GM18498 (cell line): ENCODE measurements around the gene ARFRP1.

Experiments used
- ATAC-seq: cut with Tn5 transposase; IDR thresholded peaks from one replicate; pipeline ENCODE4 v1.9.1; 2021; ENCODE audit warnings: mild to moderate bottlenecking, moderate library complexity; ENCODE audit not compliant: unreplicated experiment

The ARFRP1 gene

GRCh38 chr20:63702751-63703470 is 4.9 kb downstream of the ARFRP1 start:
- ATAC-seq, result no peak

- no peak for ATAC-seq
Measured at GRCh38 chr20:63702036-63702665, 5.6 kb downstream of the ARFRP1 start.

DNA sequence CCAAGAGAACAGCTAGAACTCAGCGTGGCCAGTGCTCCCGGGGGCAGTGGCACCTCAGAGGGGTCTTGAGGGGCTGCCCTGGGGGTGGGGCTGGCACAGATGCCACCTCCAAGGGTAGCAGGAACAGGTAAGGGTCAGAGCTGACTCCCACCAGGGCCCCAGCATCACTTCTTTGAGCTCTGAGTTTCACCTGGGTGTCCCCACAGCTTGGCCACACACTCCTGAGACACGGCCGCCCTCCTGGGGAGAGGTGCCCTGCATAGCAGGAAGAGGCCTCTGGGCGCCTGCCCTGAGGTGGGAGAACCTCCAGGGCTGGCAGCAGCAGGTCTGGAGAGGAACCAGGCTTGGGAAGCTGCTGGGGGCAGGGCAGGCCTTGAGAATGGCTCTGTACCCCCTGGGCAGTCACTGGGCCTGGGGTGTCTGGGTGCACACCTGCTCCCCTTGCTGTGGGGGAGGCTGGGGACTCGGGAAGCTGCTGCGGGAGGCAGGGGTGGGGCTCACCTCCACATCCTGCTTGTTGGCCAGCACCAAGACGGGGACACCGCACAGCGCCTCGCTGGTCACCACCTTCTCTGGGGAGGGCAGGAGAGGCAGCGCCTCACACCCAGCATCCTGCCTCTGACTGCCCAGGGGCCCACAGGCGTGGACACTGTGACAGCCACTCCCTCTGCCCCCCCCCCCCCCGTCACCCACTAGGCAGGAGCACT is 6.3 kb downstream of the ARFRP1 start:
- no peak for ATAC-seq

- ATAC-seq, result no peak
Measured at GRCh38 chr20:63701051-63701328, 6.8 kb downstream of the ARFRP1 start.

DNA sequence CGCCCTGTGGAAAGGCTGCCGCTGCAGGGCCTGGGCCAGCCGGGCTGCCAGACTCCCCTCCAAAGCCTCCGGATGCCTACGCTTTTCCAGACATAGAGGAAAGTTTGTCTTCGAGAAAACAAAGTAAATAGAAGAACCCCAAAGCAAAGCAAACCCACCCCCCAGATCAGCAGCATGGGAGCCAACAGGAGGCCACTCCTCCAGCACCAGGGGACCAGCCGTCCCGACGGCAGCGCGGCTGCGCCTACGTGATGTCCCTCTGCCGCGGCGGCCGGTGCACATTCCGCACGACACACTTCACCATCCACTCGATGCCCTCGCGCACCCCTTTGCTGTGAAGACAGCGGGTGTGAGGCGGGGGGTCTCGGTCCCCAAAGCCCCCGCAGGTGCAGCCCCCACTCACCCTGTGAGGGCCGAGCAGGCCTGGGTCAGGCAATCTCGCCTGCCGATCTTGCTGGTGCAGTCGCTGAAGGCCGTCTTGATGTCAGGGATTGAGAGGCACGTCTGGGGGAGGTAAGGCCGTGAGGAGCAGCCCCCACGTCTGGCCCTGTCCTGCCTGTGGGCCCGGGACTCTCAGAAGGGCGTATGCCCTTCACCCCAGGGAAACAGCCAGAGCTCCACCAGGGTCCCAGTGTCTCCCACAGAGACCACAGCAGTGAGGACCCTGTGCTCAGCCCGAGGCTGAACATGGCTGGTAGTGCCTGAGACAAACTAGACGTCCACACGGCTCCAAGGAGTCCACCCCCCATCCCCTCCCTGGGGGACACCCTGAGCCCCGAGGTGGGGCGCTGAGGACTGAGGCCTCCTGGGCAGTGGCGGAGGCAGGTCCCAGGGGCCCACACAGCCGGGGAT is 7.4 kb downstream of the ARFRP1 start:
- ATAC-seq, result no peak

GRCh38 chr20:63699466-63700198 is 8.1 kb downstream of the ARFRP1 start:
- ATAC-seq, result no peak

DNA sequence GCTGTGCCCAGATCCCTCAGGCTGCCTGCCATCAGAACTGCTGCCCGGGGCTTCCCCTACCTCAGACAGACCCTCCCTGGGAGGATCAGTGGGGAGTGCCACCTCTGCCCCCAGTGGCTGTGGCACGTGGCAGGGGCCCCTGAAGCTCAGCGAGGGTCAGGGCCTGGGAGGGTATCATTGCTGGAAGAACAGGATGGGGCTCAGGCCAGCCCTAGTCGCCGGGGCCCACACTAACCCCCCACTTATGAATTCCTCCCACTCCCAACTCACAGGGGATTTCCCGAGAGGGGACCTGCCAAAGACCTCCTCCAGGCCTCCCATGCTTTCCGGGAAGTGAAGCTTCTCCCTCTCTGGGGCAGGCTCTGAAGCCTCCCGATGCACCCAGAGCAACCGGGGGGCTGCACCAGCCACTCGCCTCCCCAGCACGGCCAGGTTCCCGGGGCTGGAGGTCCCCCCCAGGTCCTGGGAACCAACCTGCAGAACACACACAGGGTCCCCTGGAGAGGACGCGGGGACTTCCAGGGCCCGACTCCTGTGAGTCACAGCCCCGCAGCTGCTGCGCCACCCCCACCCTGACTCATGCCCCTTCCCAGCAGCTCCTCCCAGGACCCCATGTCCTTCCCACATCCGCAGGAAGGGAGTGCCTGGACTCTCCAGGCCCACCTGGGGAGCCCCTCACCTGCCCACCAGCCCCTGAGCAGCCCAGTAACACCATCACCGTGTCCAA is 8.9 kb downstream of the ARFRP1 start:
- ATAC-seq, result no peak

GRCh38 chr20:63697868-63698545 is 9.8 kb downstream of the ARFRP1 start:
- no peak for ATAC-seq

DNA sequence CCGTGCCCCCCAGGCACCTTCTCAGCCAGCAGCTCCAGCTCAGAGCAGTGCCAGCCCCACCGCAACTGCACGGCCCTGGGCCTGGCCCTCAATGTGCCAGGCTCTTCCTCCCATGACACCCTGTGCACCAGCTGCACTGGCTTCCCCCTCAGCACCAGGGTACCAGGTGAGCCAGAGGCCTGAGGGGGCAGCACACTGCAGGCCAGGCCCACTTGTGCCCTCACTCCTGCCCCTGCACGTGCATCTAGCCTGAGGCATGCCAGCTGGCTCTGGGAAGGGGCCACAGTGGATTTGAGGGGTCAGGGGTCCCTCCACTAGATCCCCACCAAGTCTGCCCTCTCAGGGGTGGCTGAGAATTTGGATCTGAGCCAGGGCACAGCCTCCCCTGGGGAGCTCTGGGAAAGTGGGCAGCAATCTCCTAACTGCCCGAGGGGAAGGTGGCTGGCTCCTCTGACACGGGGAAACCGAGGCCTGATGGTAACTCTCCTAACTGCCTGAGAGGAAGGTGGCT is 10.4 kb downstream of the ARFRP1 start:
- no peak for ATAC-seq

DNA sequence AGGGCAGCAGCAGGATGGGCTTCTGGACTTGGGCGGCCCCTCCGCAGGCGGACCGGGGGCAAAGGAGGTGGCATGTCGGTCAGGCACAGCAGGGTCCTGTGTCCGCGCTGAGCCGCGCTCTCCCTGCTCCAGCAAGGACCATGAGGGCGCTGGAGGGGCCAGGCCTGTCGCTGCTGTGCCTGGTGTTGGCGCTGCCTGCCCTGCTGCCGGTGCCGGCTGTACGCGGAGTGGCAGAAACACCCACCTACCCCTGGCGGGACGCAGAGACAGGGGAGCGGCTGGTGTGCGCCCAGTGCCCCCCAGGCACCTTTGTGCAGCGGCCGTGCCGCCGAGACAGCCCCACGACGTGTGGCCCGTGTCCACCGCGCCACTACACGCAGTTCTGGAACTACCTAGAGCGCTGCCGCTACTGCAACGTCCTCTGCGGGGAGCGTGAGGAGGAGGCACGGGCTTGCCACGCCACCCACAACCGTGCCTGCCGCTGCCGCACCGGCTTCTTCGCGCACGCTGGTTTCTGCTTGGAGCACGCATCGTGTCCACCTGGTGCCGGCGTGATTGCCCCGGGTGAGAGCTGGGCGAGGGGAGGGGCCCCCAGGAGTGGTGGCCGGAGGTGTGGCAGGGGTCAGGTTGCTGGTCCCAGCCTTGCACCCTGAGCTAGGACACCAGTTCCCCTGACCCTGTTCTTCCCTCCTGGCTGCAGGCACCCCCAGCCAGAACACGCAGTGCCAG is 11.0 kb downstream of the ARFRP1 start, which contains the start of gene TNFRSF6B:
TSS of gene TNFRSF6B (plus strand) at position 25 of the 729 bp plus-strand sequence. CDS start at position 141, 116 bp downstream.
- no peak for ATAC-seq

GRCh38 chr20:63696306-63696627 is 11.5 kb downstream of the ARFRP1 start:
- ATAC-seq, result no peak

GRCh38 chr20:63695424-63696305 is 12.1 kb downstream of the ARFRP1 start:
- ATAC-seq, result no peak

GRCh38 chr20:63694584-63695423 is 13.0 kb downstream of the ARFRP1 start:
- ATAC-seq, result no peak

DNA sequence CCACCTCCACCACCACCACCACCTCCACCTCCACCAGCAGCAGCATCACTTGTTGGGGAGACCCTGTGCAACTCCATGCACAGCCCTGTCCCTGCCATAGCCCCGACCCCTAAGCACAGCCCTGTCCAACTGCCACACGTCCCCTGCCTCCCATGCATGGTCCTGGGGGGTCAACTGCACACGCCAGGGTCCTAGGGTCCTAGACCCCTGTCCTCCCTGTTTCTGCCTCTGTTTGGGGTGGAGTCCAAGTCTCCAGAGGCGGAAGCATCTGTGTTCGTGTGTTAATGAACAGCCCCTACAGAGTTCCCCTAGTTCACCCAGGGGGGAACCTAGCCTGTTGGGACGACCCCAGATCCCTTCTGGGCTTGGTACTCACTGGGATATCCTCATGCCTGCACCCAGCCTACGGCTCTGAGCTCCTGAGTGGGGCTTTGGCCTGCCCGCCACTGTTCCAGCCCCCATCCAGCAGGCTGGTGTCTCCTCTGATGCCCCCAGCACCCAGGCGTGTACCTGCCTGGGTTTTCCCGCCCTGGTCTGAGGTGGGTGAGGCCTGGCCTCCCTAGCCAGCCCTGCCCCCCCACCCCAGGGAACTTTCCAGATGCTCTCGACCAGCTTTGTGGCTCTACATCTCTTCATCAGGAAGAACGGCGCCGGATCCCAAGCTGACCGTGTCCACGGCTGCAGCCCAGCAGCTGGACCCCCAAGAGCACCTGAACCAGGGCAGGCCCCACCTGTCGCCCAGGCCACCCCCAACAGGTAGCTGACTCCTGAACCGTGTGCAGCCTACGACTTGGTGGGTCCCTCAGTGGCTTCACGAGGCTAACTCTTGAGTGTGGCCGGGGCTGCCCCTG is 13.8 kb downstream of the ARFRP1 start:
- ATAC-seq, result no peak

GRCh38 chr20:63693083-63693732 is 14.6 kb downstream of the ARFRP1 start:
- ATAC-seq, result no peak
